NB4 (cell line): ENCODE data around the gene FAM200C.

Experiments used
- CTCF ChIP-seq: IDR thresholded peaks from one replicate; pipeline ENCODE4 v1.5.1; 2012; ENCODE audit warnings: low read depth, low read length
- POLR2A ChIP-seq: IDR thresholded peaks from 2 replicates; pipeline ENCODE4 v1.6.1; 2011; ENCODE audit warnings: mild to moderate bottlenecking; ENCODE audit not compliant: insufficient read length; ENCODE audit errors: extremely low read depth

DNA sequence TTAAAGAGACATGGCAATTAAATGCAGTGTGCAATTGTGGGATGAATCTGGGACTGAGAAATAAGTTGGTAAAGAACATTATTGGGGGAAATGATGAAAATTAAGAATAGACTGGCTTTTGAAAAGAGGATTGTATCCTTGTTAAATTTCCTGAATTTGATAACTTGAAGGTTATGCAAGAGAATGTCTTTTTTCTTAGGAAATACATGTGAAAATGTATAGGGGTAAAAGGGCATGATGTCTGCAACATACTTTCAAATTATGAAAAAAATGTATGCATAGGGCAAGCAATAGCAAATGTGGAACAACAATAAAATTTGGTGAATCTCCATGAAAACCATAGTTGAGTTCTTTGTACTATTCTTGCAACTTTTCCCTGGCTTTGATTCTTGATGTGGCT, 45.9 kb upstream of the FAM200C start:
- TF ChIP-seq POLR2A (no peak), CTCF (no peak)
